Activated CD4-positive, alpha-beta T cell treated with anti-CD3 and anti-CD28 coated beads, Interleukin-2, Interleukin-4, amounts not matched to agents 100 ng/mL and 50 ng/mL, durations not matched to agents 16 hours and 8 hours (primary cell): ENCODE measurements around the gene B3GNT3.

Experiments
- DNase-seq: peaks from one replicate; pipeline ENCODE4 v3.0.0-alpha.2; 2020; ENCODE audit warnings: low spot score

The B3GNT3 gene

DNA sequence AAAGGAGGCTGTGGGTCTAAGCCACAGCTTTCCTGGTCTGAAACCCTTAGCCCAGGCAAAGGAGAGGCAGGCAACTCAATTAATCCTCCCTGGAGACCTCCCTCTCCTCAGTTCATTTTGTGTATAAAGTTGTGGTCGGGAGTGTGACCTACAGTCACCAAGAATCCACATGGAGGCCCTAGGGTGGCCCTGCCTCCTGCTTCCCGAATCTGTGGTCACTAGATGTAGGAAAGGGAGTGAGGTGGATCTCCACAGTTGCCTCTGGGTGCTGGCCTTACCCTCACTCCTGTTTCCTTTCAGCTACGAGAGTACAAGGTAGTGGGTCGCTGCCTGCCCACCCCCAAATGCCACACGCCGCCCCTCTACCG, 66.0 kb downstream of the B3GNT3 start:
- DNase-seq = no peak

DNA sequence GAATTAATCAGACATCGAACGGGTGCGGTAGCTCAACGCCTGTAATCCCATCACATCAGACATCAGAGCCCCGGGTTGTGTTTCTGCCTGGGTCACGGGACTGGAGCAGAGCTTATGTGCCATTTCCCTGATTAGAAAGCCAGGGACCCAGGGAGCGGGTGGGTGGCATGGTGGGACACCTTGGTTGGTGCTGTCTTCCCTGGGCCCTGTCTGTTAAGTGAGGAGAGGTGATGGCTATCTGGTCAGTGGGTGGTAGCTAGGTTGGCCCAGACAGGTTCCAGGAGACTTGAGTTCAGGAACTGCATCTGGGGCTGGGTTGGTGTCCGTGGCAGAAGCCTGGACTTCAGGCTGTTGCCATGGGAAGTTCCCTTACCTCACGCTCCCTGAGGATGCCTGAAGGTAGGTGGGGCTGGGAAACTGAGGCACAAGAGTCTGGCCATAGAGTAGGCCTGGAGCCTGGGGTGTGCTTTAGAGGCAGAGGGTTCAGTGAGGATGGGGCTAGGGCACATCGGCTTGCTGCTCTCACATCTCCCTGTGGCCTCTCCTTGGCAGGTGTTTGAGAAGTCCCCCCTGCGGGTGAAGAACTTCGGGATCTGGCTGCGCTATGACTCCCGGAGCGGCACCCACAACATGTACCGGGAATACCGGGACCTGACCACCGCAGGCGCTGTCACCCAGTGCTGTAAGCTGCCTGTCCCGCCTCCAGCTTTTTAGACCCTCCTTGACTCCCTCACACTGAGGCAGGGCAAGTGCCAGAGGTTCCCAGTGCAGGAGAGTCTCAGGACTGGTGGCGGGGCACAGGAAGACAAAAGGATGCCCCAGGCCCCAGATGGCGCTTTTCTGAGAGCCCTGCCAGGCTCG, 66.8 kb downstream of the B3GNT3 start:
- no peak for DNase-seq

DNA sequence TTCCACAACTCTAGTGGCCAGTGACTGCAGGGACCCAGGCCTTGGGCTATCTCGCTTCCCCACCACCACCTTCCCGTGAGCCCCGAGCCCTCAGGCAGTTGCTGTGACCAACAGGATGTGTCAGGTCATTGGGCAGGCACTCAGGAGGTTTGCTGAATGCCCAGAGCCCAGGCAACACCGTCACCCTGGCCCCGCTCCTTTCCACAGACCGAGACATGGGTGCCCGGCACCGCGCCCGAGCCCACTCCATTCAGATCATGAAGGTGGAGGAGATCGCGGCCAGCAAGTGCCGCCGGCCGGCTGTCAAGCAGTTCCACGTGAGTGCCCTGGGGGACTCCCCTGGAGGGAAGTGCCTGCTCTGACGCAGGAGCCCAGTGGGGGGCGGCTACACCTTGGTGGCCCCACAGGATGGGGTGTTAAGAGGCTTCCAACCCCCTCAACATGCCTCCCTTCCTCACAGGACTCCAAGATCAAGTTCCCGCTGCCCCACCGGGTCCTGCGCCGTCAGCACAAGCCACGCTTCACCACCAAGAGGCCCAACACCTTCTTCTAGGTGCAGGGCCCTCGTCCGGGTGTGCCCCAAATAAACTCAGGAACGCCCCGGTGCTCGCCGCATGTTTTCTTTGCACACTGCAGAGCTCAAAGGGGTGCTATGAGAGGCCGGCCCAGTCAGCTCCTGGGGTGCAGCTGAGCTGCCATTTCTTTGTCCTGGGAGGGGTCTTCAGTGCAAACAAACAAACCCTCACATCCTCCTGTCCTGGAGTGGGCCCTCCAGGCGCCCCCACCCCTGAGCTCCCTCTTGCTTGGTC, 68.0 kb downstream of the B3GNT3 start:
- DNase-seq = no peak
